Neural progenitor cell (in vitro differentiated cells): ENCODE results near the gene SH2D4B.

ENCODE experiments used
- EZH2 ChIP-seq: fragments of 200-600 bp; sonication (generic); IDR thresholded peaks from 2 replicates; pipeline ENCODE4 v1.6.1; 2017; ENCODE audit warnings: antibody characterized with exemption, mild to moderate bottlenecking, moderate library complexity
- TF ChIP-seq, protein P1 (sequence below): fragments of 200-600 bp; sonication (generic); IDR thresholded peaks from 2 replicates; pipeline ENCODE4 v1.5.1; 2017; ENCODE audit warnings: antibody characterized with exemption, mild to moderate bottlenecking

DNA sequence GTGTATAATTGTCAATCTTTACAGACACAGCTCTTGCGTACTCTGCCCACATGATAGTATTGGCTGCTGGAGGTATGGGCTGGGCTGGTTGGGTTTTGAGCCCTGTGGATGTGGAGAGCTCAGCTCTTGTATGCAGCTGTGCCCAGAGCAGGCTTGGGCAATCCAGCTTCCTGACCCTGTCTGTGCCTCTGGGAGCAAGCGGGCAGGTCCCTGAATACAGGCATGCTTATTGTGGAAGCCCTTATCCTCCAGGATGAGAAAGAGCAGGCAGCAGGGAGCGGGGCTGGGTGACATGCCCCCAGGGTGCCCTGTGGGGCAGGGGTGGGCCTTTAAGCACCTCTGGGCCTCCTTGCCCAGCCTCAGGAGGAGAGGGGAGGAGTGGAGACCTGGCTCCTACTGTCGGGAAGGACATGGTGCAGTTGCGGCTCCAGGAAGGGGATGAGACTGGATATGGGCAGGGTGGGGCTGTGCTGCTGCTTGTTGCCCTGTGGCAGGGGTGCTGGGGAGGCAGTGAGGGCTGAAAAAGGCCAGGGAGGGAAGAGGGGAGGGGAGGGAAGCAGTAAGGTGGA lies 32.7 kb upstream of the SH2D4B start:
- TF ChIP-seq, protein P1, sequence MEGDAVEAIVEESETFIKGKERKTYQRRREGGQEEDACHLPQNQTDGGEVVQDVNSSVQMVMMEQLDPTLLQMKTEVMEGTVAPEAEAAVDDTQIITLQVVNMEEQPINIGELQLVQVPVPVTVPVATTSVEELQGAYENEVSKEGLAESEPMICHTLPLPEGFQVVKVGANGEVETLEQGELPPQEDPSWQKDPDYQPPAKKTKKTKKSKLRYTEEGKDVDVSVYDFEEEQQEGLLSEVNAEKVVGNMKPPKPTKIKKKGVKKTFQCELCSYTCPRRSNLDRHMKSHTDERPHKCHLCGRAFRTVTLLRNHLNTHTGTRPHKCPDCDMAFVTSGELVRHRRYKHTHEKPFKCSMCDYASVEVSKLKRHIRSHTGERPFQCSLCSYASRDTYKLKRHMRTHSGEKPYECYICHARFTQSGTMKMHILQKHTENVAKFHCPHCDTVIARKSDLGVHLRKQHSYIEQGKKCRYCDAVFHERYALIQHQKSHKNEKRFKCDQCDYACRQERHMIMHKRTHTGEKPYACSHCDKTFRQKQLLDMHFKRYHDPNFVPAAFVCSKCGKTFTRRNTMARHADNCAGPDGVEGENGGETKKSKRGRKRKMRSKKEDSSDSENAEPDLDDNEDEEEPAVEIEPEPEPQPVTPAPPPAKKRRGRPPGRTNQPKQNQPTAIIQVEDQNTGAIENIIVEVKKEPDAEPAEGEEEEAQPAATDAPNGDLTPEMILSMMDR = no peak
- no peak for TF ChIP-seq EZH2
